G401 (cell line): ENCODE results near the gene FILIP1L. TPM values are rescaled to one million over a fixed set of nuclear protein-coding genes. Genes with fewer than 3 reads are reported as not detected.

ENCODE experiments used
- DNase-seq: peaks from one replicate; pipeline ENCODE4 v3.0.0-alpha.2; 2015; ENCODE audit warnings: low spot score
- in situ Hi-C: cut with HindIII; loops from 2 replicates; pipeline ENCODE4 v1.10.0; 2016; ENCODE audit warnings: low sequenced_read_pairs, mixed read lengths
- total RNA-seq: library from RNA; depleted of rRNA; stranded (reverse); fragments of >200 nt; shearing (Covaris generic); gene quantifications from 2 replicates; pipeline ENCODE4 v1.2.3, GENCODE V29; 2014

Gene FILIP1L
- total RNA-seq, 1 experiment from 2014 or later: 3.7 TPM

DNA sequence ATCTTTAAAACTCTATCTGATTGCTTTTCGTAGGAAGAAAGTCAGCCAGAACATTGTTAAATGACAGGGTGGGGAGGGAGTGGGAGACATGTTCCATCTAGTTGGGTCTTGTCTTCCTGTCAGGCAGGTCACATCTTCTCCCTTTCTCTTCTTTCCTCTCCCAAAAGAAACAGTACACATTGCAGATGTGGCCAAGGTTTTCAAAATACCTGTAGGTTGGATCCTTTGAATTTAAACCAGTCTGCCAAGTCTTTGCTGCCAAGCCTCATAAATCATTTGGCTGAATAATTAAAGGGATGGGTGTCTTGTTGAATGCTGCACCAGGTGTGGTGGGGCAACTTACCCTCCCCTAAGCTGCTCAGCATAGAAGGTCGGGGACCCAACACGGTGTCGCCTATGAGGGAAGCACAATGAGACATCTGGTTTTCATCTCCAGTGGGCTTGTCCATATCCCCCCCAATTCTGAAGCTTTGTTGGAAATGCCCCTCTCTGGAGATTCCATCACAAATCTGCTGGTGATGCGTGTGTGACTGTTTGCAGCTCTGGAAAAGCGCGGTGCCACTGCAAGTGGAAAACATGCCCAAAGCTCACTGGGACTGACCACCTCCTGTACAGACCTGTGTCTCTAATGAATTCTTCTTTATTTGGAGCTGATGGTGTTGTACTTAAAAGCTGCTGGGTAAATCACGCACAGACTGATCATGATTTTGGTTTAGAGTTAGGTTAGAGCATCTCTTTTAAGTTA lies 112.6 kb downstream of the FILIP1L start:
- in situ Hi-C loops: no loop called here
- no peak for DNase-seq

DNA sequence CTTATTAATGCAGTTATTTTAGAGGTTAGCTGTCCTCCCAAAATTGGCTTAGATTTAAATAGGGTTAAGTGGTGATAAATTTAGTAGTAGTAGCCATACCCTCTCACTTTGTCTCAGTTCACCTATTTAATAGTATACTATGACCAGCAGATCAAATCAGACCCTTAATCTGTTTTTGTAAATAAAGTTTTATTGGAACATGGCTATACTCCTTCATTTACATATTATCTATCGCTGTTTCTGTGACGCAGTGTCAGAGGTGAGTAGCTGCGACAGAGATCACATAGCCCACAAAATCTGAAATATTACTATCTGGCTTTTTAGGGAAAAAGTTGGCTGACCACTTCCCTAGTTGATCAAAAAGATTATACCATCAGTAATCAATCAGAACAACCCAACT lies 113.2 kb downstream of the FILIP1L start:
- in situ Hi-C loops: no loop called here
- DNase-seq: no peak

DNA sequence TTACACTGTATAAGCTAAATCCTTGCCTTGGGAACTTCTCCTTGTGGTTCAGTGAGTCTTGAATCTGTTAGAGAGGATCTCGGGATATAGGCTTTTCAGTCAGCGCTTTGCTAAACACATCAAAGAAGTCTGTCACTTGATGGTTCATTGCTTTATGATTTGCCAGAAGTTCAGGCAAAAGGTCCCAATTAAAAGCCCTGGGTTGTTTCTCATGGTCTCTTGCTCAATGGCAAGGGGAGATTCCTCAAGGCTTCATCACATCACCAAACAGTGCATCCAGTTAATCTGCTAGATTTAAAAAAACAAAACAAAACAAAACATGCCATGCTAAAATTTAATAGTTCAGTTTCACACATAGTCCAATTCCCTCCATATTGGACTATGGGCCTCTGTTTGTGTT lies 114.8 kb downstream of the FILIP1L start:
- in situ Hi-C loops: no loop called here
- no peak for DNase-seq

DNA sequence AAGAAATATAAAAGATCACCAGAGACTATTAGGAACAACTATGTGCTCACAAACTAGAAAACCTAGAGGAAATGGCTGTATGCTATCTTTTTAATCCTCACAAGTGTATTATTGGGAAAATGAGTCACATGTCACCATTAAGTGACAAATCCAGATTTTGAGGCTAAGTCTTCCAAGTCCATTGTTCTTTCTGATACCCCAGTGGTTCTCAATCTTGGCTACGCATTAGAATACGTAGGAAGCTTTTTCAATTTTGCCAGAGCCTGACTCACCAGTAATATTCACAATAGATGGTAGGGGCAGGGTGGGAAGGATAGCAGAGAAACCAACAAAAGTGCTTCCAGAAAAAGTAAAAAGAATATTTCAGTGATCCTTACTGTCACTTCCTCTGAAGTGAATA lies 117.0 kb downstream of the FILIP1L start:
- in situ Hi-C loops: no loop called here
- no peak for DNase-seq

DNA sequence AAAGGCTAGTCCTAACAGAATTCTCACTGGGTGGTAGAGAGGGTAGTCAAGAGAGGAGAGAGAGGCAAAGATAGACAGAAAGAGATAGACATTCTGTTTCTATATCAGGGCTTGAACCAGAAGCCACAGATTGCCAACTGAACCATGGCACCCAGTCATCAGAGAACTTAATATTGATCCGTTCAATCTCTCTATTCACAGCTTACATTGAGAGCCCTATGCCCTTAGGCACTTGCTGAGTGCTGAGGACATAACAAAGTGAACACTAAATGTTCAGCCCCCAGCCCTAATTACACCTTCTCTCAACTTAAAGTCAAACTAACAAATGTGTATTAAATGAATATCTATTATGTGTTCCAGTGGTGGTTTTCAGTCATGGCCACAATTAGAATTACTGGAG lies 124.1 kb downstream of the FILIP1L start:
- DNase-seq: no peak
- in situ Hi-C loops: no loop called here

DNA sequence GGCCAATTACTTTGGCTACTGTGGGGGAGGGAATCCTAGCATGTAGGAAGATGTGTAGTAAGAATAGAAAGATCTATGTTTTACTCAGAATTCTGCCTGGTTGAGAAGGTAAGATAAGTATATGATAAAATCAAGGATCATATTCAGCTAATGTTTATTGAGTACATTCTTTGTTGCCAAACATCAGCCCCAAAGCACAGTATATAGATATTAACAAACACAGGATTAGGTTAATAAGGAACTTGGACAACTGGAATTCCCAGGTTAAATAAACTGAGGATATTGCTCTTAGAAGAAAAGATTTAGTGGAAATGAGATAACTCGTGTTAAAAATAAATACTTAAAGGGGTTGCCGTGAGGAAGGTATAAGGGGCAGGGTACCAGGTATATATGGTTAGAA lies 129.6 kb downstream of the FILIP1L start:
- DNase-seq: no peak
- in situ Hi-C loops: no loop called here

DNA sequence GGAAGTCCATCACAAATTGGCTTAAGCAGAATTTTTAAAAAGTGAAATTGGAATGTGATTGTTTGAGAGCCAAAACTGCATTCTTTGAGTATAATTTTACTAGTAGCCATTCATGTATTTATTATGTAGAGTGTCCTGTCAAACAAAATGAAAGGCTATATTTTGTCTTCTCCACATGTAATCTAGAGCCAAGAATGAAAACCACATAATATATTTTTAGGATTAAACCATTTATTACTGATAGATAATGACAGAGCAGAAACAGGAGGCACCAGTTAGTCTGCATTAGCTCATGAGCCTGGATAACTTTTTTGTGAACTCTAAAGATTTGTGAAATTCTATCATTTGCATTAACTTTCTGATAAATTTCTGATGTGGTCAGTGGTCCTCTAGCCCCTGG lies 130.2 kb downstream of the FILIP1L start:
- no peak for DNase-seq
- in situ Hi-C loops: no loop called here

DNA sequence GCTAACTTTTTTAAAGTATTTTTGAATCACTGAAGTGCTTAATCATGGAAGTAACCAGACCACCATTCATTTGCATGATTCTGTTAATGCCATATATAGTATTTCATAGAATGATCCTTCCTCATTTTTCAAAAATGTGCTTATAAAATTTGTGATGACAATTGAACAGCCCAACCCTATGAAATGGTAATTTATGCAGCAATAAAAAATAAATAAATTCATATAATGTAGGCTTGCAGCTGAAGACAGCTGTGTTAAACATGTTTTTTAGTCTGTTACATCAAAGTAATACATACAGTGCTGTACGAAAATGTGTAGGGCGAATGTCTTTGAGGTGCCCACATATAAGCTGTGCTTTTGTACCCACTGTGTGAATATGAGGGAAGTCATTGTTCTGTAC lies 131.7 kb downstream of the FILIP1L start:
- in situ Hi-C loops: no loop called here
- DNase-seq: no peak

DNA sequence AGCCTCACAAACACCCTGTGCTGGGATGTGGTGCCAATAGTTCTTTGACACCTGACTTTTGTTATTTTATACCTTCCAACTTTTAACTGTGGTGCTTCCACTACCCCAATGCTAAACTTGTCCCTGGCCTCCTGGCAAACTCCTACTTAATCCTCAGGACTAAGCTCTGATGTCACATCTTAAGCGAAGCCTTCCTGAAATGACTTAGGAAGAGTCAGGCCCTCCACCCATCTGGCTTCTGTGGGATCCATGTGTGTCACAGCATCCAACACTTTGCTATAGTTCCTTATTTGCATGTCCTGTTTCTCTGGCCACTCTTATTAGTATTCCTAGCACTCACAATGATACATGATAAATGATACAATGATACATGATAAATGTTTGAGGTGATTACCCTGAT lies 133.2 kb downstream of the FILIP1L start:
- DNase-seq: no peak
- in situ Hi-C loops: no loop called here

DNA sequence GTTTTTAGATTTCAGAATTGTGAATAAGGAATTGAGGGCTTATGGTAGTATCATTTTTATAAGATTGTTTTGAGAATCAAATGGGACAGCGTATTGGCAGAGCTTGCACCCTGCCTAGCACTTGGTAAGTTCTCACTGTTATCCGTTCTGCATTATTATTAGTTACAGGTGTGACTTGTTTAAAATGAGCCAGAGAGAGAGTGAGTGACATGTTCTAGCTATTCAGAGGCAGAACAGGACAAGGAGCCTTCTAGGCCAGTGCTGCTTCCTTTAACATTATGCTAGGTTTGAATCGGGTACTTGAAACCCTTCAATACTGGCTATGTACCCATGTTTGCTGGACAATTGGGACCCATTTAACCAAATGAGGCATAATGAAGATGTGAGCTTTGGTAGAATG lies 133.7 kb downstream of the FILIP1L start:
- in situ Hi-C loops: no loop called here
- DNase-seq: no peak

DNA sequence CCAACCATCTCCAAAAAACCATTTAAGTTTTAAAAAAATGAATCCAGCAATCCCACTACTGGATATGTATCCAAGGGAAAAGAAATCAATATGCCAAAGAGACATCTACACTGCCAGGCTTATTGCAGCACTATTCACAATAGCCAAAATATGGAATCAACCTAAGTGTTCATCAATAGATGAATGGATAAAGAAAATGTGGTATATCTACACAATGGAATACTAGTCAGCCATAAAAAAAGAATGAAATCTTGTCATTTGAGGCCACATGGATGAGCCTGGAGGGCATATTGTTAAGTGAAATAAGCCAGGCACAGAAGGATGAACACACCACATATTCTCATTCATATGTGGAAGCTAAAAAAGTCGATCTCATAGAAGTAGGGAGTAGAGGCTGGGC lies 136.1 kb downstream of the FILIP1L start:
- in situ Hi-C loops: no loop called here

DNA sequence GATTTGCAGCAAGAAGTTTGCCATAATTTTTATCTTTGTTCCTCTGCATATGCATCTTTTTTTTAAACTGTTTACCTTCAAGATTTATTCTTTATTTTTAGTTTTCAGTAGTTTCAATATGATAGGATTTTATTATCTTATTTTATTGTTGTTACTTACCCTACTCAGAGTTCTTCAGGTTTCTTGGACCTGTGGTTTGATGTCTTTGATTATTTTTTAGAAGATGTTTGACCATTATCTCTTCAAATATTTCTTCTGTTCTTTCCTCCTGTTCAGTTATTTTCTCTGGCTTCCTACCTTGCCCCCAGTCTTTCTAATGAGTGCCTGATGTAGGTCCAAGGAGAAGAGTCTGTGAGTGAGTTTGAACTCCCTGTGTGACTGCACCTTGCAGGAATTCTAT lies 137.7 kb downstream of the FILIP1L start:
- in situ Hi-C loops: no loop called here

More for the DNA sequence above, 136.1 kb downstream of the FILIP1L start:
- no peak for DNase-seq

DNA sequence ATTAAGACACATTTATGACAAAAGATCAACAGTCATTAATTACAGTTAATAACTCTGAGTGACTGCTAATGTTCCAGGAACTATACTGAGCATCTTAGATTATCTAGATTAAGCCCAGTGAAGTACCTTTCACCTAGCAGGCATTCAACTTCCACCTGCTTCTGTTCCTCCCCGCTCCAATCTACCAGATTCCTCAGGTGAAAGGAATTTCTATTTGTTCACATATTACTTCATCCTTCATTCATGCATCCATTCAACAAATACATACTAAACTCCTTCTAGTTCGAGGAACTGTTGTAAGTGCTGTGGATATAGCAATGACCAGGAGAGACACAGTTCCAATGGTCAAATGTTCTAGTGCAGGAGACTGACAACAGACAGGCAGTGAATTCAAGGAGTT lies 139.3 kb downstream of the FILIP1L start:
- in situ Hi-C loops: no loop called here
- DNase-seq: no peak

More for the DNA sequence above, 137.7 kb downstream of the FILIP1L start:
- DNase-seq: no peak

DNA sequence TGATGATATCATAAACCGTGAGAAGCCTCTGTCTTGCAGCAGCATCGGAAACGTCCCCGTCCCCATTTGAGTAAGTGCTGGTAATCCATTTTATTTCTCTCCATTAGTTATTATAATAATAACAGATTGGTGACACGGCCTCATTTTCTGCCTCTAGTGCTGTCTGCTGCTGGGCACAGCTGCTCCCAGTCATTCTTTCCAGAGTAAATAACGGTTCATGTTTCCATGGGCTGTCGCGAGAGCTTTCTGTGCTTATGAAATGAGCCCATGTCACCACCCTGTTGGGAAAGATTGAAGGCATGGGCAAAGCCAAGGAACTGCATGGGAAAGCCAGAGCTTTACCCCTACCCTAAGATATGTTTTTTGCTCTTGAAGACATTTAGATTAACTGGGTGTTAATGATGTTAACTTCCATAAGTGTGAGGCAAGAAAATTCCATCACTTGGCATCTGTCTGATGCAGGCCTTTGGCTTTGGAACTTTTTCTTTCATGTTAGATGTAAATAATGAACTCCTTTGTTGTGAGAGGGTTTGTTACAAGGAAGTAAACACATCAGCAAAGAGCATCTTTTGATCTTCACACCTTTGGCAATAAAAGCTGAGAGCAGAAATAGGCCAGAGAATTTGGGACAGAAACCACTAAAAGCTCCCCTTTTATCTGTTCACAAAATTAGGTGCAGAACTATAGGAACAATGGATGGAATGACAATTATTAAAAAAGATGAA lies 141.8 kb downstream of the FILIP1L start:
- no peak for DNase-seq
- in situ Hi-C loops: no loop called here

DNA sequence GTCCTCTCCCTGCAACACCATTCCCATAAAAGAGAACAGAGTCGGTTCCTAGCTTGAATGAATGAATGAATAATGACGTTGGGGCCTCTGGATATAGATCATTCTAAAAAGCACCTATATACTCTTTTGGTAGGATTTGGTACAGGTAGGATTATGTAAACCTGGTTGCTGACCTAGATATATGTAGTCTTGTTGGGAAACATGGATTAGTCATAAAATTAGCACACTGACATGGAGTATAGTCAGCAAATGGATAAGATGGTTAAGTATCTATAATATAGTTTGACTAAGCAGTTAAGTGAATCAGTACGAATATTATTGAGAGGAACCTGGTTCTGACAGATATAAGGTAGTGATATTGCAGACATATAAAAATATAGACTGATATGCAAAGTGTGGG lies 142.5 kb downstream of the FILIP1L start:
- in situ Hi-C loops: no loop called here
- no peak for DNase-seq

DNA sequence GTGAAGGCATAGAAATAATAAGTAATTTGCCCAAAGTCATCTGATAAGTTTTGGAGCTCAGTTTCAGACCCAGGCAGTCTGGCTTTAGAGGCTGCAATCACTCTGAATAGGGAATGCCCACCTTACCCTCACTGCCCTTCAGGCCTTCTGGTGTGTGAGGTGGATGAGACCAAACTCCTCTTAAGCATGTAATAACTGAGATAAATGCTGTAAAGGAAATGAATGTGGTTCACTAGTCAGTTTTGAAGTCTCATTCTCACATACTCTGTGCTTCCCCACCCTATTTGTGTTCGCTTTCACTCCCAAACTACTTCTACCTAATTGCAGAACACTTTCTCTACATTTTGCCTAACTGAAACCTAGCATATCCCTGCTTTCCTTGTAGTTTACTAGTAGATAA lies 144.1 kb downstream of the FILIP1L start:
- no peak for DNase-seq
- in situ Hi-C loops: no loop called here

DNA sequence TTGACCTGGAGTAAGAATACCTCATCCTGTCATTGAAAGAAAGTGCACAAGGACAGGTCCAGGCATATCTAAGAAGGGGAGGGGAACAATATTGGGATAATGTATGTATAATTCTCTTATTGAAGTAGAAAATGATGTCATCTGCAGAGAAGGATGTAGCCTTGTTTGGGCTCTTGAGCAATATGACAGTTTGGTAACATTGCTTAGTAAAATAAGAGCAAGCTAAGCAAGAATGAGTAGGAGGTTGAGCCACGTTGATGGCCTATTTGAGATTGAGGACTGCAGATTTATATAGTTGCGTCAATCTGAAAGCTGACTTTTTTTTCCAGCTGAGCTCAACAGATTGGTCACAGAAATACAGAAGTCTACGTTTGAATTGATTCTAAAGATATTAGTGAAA lies 145.2 kb downstream of the FILIP1L start:
- DNase-seq: no peak
- in situ Hi-C loops: no loop called here

DNA sequence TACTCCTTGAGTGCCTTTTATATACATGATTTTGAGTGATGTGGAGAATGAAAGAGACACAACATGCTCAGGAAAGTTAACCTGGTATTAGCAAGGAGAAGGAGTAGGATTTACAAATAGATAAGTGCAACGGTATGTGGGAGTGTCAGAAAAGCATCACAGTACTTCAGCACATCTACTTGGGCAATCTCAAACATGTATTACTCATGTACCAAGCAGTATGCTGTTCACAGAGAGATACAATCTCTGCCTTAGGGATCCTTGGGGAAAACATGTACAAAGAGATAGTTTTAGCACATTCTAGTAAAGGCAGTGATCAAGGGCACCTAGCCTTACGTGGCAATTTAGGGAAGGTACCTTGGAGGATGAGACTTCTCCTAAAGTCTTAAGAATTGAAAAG lies 146.5 kb downstream of the FILIP1L start:
- in situ Hi-C loops: no loop called here
- DNase-seq: no peak

DNA sequence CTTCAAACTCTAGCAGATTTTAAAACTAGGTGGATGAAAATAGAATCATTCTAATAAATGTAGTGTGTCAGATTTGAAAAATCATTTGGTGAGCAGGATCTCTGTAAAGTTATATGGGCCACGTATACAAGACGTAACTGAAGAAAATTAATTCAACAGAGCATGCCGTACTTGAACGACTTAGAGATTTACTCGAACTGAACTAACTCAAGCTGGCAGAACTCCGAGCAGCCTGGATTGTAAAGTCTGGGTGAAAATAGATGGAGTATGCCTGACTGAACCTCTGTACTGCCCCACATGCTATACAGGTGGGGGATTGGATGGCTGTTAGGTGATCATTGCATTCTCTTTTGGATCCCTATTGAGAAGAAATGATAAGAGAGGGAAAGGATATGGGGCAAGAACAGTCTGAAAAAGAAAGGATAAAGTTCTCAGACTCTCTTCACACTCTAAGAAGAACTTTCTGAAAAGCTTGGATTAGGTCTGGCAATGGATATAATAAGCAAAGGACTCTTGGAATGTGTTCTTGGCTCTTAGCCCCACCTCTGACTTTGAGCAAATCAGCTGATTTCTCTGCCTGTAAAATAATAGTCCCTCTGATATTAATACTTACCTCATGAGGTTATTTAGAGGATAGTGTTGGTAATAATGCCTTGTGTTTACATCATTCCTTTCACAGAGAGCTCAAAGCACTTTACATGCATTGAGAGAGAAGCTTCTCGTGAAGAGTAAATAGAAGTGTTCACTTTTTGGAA lies 147.5 kb downstream of the FILIP1L start:
- in situ Hi-C loops: no loop called here
- DNase-seq: no peak

DNA sequence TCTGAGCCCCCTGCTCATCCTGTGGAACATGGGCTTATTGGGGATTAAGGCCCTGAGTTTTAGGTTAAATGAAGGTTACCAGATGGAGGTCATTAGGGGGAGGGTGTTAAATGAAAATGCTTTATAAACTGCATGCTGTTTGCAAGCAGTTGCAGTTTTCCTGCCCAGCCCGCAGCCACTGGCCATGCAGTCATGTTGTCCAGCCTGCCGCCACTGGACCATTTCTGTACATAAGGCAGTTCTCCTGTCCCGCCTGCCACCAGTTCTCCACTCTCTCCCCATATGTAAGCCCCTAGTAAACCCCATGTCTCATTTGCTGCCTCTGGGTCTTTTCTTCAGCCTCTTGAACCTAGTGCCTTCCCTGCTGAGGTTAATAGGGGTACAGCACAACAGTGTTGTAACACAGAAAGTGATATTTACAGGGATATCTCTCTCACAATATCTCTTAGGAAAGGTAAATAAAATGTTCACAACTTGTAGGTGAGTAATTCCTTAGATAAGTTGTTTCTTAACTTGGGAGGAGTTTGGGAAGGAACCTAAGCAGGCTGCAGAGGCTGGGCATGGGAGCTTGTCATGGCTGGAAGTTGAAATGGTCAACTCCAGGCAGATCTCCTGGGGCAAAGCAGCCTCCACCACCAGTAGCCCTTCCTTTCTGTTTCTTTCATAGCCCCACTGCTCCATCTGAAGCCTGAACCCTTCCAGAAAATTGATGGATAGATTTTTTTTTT lies 148.5 kb downstream of the FILIP1L start:
- DNase-seq: no peak
- in situ Hi-C loops: no loop called here
